OCI-LY7 (cell line): ENCODE measurements around the gene KCNH6. TPM values are rescaled to one million over a fixed set of nuclear protein-coding genes. Genes with fewer than 3 reads are reported as not detected.

Experiments used
- BruUV-seq: library from RNA; stranded (reverse); fragments of 400-500 nt; replicated peaks from 2 replicates; lab custom pipeline; 2021; lab: Mats Ljungman, UMichigan
- CTCF ChIA-PET: fragments of 300-600 bp; sonication (Branson Sonifier 250); formaldehyde crosslinking; loops from one replicate; lab custom pipeline; 2022; ENCODE audit warnings: antibody characterized with exemption; ENCODE audit not compliant: unreplicated experiment; lab: Charles Lee
- POLR2A ChIA-PET: fragments of 300-600 bp; sonication (Branson Sonifier 250); formaldehyde crosslinking; loops from one replicate; lab custom pipeline; 2022; ENCODE audit warnings: antibody characterized with exemption; lab: Charles Lee
- DNase-seq: peaks from one replicate; pipeline ENCODE4 v3.0.0-alpha.2; 2015; ENCODE audit warnings: low spot score
- H2AFZ ChIP-seq: fragments of 200-600 bp; sonication (generic), shearing (Covaris generic); 2 replicates; pipeline ENCODE4 v1.6.1; 2014; ENCODE audit warnings: mild to moderate bottlenecking, antibody characterized with exemption, low read length, moderate library complexity
- H3K27ac ChIP-seq: fragments of 200-600 bp; sonication (generic); 2 replicates; pipeline ENCODE4 v1.5.1; 2014; ENCODE audit warnings: mixed run types, low read depth, mild to moderate bottlenecking, moderate library complexity, low read length, inconsistent platforms; ENCODE audit not compliant: poor library complexity, severe bottlenecking
- H3K36me3 ChIP-seq: fragments of 200-600 bp; sonication (generic); 2 replicates; pipeline ENCODE4 v1.6.1; 2014; ENCODE audit warnings: mild to moderate bottlenecking, antibody characterized with exemption, low read length, moderate library complexity, mixed read lengths; ENCODE audit not compliant: insufficient read depth
- H3K4me1 ChIP-seq: fragments of 200-600 bp; sonication (generic); 2 replicates; pipeline ENCODE4 v1.5.1; 2014; ENCODE audit warnings: mild to moderate bottlenecking, low read length; ENCODE audit not compliant: insufficient read depth, poor library complexity, severe bottlenecking
- H3K4me2 ChIP-seq: fragments of 200-600 bp; sonication (generic); 2 replicates; pipeline ENCODE4 v1.6.1; 2014; ENCODE audit warnings: mild to moderate bottlenecking, low read length
- H3K4me3 ChIP-seq: fragments of 200-600 bp; sonication (generic); 2 replicates; pipeline ENCODE4 v1.5.1; 2014; ENCODE audit warnings: mild to moderate bottlenecking, low read depth, low read length; ENCODE audit not compliant: poor library complexity, severe bottlenecking
- H3K79me2 ChIP-seq: fragments of 200-600 bp; sonication (generic); 2 replicates; pipeline ENCODE4 v1.6.1; 2016; ENCODE audit warnings: low read depth, mild to moderate bottlenecking, low read length, moderate library complexity, mixed read lengths; ENCODE audit not compliant: insufficient read depth
- H3K9me2 ChIP-seq: fragments of 200-600 bp; sonication (generic); 2 replicates; pipeline ENCODE4 v1.6.1; 2016; ENCODE audit warnings: mild to moderate bottlenecking, low read length, mixed read lengths; ENCODE audit not compliant: insufficient read depth
- H3K9me3 ChIP-seq: fragments of 200-600 bp; sonication (generic); 2 replicates; pipeline ENCODE4 v1.6.1; 2014; ENCODE audit warnings: mild to moderate bottlenecking, mixed run types, low read length, mixed read lengths
- H4K20me1 ChIP-seq: fragments of 200-600 bp; sonication (generic); 2 replicates; pipeline ENCODE4 v1.6.1; 2014; ENCODE audit warnings: mild to moderate bottlenecking, antibody characterized with exemption, low read length, moderate library complexity, mixed read lengths; ENCODE audit not compliant: insufficient read depth
- CTCF ChIP-seq: fragments of 200-600 bp; sonication (generic); conservative IDR thresholded peaks from 2 replicates; pipeline ENCODE4 v1.5.1; 2014; ENCODE audit warnings: mild to moderate bottlenecking, antibody characterized with exemption, low read length, moderate library complexity, mixed read lengths
- EZH2phosphoT487 ChIP-seq: fragments of 200-600 bp; sonication (generic); IDR thresholded peaks from 2 replicates; pipeline ENCODE4 v1.6.1; 2018; ENCODE audit warnings: low read depth, borderline replicate concordance, mild to moderate bottlenecking, mixed run types, antibody characterized with exemption, low read length, moderate library complexity, mixed read lengths
- intact Hi-C: fragments of 100-400 bp; cut with micrococcal nuclease; formaldehyde crosslinking; loops from one replicate; pipeline ENCODE4 v1.10.0; 2022; ENCODE audit not compliant: unreplicated experiment
- total RNA-seq, 2 experiments: library from RNA; depleted of rRNA in 1 of 2; stranded (reverse); fragments of >200 nt in 1 of 2; shearing (Covaris generic) in 1 of 2; gene quantifications; 2 replicates each; pipeline ENCODE4 v1.2.3, GENCODE V29; 2014 to 2022

KCNH6 gene
- total RNA-seq, 2 experiments from 2014 or later, result not detected

- Histone ChIP-seq H3K9me3 (no peaks in the 10 kb centered on the region), H3K4me3 (no peak overlapping the region), H3K79me2 (peaks cover 80% of the 10 kb centered on the region), H3K27ac (no peak overlapping the region), H3K4me2 (no peak overlapping the region), H3K4me1 (no peaks in the 10 kb centered on the region), H3K9me2 (no peaks in the 10 kb centered on the region), H3K36me3 (peaks cover 35% of the 10 kb centered on the region), H4K20me1 (no peaks in the 10 kb centered on the region; the same call in 1 of the 2 replicates), H2AFZ (no peak overlapping the region)
- ChIA-PET POLR2A (no interaction called here), CTCF (no interaction called here)
- TF ChIP-seq CTCF, result no peak
- no peak for TF ChIP-seq EZH2phosphoT487
- intact Hi-C loops, result no loop called here
- DNase-seq, result no peak
- BruUV-seq, result no TSS peak
Observed at GRCh38 chr17:63567229-63567628, 44.1 kb downstream of the KCNH6 start.

GRCh38 chr17:63568563-63568962 lies 45.4 kb downstream of the KCNH6 start:
- Histone ChIP-seq H3K9me2 (no peaks in the 10 kb centered on the region), H3K4me2 (no peak overlapping the region), H3K9me3 (no peaks in the 10 kb centered on the region), H3K27ac (no peak overlapping the region), H3K4me1 (no peaks in the 10 kb centered on the region), H2AFZ (no peak overlapping the region), H3K36me3 (peaks cover 44% of the 10 kb centered on the region), H3K79me2 (peaks cover 81% of the 10 kb centered on the region), H3K4me3 (no peak overlapping the region), H4K20me1 (no peaks in the 10 kb centered on the region; the same call in 1 of the 2 replicates)
- no TSS peak for BruUV-seq
- DNase-seq, result no peak
- CTCF ChIA-PET, result interaction anchor here (0.5 kb wide), 1 partner anchor 88 kb away, joined by 3 read pairs; no protein-coding TSS in a partner anchor
- TF ChIP-seq CTCF (no peak), EZH2phosphoT487 (no peak)
- POLR2A ChIA-PET, result interaction anchor here (0.8 to 1.2 kb wide), 4 partner anchors 8 to 32 kb away, joined by 3 to 4 read pairs (median 3); partner anchors contain the start of gene TACO1
- intact Hi-C loops, result no loop called here

GRCh38 chr17:63571632-63572310 lies 48.6 kb downstream of the KCNH6 start:
- TF ChIP-seq EZH2phosphoT487 (no peak), CTCF (no peak)
- no peaks in the 10 kb centered on the region for H3K9me3 ChIP-seq
- H2AFZ ChIP-seq, result no peak overlapping the region
- peaks cover 43% of the 10 kb centered on the region for H3K36me3 ChIP-seq
- no TSS peak for BruUV-seq
- intact Hi-C loops, result no loop called here
- H3K4me3 ChIP-seq, result no peak overlapping the region
- H3K27ac ChIP-seq, result no peak overlapping the region
- peaks cover 73% of the 10 kb centered on the region for H3K79me2 ChIP-seq
- no peaks in the 10 kb centered on the region for H3K4me1 ChIP-seq
- no peaks in the 10 kb centered on the region for H3K9me2 ChIP-seq
- no peak for DNase-seq
- H4K20me1 ChIP-seq, result no peaks in the 10 kb centered on the region; the same call in 1 of the 2 replicates
- ChIA-PET POLR2A (interaction anchor here (0.6 to 0.7 kb wide), 2 partner anchors 22 to 30 kb away, joined by 3 read pairs; no protein-coding TSS in a partner anchor), CTCF (no interaction called here)
- no peak overlapping the region for H3K4me2 ChIP-seq
